CD4-positive, alpha-beta T cell treated with Interleukin-6 at 100 ng/mL for 8 hours (primary cell): ENCODE data around the gene PTN.
"Not testable (repeated sequence)": the region's sequence is repeated elsewhere in the genome, so short reads cannot be mapped to it uniquely, and the experiment has no call there.

Experiments used
- DNase-seq: peaks from one replicate; pipeline ENCODE4 v3.0.0-alpha.2; 2020; ENCODE audit warnings: mixed read lengths, low spot score

The PTN gene

DNA sequence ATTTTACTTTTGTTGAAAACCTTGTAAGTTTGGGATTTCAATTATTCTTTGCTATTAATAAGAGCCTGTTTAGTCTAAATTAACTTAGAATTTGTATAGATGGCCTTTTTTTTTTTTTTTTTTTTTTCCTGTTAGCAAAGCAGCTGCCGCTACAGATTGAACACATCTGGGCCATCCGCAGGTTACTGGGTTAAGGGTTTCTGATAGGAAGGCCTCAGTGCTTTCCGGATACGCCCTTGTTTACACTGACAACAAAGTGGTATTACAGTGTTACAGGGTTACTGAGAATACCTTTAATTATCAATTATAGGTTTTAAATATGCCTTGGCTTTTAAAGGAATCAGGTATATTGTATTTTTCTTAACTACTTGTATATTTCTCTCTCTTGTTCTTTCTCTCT, 76.8 kb downstream of the PTN start:
- no peak for DNase-seq

DNA sequence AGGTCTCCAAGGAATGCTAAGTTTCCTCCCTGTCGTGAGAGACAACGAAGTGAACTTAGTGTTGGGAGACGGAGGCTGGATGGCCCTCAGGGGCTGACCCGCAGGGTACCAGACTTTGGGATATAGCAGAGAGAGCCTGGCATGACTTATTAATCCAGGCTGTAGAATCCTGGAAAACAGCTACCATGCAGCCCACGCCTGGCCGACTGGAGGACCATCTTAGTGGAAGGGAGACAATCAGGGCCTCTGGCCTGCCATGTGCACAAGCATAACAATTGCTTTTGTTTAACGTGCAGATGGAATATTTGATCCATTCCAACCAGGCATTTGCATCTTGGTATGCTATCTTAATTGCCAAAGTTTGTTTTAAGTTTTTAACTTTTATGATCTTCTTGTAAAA, 78.1 kb downstream of the PTN start:
- not testable (repeated sequence) for DNase-seq

DNA sequence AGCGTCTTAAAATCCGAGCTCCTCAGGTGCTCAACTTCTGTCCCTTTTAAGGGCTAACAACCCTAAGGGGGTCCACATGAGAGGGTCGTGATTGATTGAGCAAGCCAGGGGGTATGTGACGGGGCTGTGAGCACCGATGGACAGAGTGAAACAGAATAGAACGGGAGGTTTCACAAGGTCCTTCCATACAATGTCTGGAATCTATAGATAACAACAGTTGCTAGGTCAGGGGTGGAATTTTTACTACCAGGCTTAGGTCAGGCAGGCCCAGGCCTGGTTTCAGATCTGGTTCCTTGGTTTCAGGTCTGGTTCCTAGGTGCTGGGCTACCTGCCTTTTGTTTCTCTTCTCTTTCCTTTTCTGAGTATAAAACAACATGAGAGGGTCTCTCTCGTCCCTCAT, 80.9 kb downstream of the PTN start:
- DNase-seq: no peak

DNA sequence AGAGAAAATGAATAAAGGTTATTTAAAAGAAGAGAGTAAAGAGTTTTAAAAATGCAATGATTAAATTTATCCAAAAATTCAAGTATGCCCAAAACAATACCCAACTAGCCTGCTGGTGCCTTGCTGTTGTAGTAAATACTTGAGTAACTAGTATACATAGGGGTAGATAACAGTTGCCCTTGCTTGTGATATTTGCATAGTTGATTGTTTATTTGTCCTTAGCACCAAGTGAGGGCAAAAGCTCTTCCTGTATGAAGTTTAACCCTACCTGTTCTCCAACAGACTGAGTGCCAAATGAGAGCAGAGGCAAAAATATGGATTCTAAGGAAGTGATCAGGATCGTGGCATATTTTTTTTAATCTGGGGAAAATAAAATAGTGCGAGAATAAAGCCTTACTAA, 85.0 kb downstream of the PTN start:
- DNase-seq: no peak

DNA sequence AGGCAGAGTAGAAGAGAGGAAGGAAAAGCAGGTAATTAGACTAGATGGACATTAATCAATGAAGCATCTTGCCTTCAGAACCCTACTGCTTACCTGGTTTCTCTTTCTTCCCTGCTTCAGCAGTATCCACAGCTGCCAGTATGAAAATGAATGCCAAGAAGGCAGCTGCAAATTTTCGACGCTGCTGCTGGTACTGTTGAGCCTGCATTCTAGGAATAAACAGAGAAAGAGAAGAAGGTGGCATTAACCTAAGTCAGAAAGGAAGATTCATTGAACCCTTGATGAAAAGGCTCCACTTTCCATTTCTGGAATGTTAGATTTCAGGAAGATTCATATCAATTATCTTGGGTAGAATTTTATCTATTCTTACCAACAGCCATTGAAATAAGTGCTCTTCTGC, 88.8 kb downstream of the PTN start:
- DNase-seq: no peak

DNA sequence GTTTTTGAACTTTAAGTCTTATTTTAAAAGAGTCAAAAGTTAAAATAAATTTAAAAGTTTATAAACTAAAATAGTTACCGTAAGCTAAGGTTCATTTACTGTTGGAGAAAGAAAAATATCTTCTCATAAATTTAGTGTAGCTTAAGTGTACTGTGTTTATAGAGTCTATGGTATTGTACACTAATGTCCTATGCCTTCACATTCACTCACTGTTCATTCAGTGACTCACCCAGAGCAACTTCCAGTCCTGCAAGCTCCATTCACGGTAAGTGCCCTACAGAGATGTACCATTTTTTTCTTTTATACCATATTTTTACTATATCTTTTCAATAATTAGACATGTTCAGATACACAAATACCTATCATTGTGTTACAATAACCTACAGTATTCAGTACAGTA, 97.6 kb downstream of the PTN start:
- DNase-seq: no peak

DNA sequence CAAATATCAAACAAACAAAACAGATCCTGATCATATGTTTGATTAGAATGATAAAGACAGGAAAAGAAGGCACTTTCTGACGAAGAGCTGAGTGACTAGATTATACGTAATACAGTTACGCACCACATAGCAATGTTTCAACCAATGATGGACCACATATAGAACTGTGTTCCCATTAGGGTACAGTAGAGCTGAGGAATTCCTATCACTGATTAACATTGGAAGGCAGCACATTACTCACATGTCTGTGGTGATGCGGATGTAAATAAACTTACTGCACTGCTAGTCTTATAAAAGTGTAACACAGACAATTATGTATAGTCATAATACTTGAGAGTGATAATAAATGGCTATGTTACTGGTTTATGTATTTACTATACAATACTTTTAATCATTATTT, 98.3 kb downstream of the PTN start:
- no peak for DNase-seq

DNA sequence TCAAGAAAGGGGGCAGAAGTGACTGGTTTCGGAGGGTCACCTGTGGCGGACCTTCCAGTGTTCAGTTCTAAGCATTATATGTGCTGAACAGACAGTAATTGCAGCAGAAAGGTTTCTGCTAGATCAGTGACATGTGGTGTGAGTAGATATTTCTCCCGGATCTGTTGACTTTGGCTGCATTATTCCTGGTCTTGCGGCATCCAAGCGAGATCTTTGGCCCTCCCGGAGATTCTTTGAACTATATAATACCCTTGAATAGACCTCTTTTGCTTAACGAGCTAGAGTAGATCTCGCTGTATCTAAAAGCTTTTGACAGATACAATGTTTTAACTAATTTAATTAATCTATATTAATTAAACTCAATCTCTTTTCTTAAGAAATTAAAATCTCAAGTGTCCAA, 99.8 kb downstream of the PTN start:
- DNase-seq: no peak

DNA sequence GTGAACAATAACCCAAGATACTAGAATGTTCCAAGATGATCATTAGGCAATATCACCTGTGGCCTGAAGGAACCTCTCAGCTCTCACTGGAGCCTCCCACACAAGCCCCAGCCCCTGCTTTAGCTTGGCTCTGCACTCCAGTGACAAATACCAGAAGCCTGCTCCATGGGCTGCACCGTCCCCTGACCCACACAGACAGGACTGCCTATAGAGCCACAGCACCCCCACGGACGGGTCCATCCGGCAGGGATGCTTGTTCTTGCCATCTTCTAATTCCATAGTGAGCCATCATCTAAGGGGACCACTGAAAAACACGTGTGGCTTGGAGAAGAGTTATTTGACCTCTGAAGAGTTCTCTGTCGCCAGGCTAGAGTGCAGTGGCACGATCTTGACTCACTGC, 100.9 kb downstream of the PTN start:
- no peak for DNase-seq

DNA sequence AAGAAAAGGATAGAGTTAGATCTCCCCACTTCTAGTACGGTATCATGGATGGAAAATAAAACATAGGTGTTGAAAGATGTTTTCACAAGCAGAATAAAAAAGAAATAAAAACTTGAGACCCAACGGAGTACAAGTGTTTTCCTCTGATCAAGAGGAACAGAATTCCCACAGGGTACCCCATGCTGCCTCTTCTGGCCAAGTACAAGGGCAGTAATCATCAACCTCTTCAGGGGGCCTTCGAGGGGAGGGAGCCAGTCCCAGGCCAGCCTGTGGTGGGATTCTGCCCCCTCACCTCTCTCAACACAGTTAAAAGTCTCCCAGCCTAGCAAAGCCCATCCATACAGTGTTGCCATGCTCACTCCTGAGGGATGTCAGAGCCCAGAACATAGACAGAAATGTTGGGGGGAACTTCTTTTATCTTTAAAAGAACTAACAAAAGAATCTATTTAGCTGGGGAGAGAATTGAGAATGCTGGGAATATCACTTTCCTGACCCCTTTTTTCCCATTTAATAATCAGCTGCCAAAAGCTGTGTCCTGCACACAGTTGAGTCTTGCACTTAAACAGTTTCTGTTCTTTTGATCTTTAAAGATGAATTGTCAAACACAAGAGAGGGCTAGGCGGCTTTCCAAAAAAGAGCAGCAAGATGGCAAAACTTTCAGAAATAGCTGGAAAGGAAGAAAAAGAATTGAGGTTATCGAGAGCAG, 101.7 kb downstream of the PTN start:
- DNase-seq: no peak

DNA sequence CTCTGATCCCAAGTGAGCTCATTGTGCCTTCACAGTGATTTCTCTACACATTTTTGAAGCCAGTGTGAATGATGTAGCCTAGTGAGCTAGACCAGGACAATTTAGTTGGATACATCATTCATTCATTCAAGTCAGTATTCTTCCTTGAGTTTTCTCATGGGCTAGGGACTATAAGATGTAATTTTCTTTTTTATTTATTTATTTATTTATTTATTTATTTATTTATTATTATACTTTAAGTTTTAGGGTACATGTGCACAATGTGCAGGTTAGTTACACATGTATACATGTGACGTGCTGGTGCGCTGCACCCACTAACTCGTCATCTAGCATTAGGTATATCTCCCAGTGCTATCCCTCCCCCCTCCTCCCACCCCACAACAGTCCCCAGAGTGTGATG, 104.3 kb downstream of the PTN start:
- DNase-seq: not testable (repeated sequence)

DNA sequence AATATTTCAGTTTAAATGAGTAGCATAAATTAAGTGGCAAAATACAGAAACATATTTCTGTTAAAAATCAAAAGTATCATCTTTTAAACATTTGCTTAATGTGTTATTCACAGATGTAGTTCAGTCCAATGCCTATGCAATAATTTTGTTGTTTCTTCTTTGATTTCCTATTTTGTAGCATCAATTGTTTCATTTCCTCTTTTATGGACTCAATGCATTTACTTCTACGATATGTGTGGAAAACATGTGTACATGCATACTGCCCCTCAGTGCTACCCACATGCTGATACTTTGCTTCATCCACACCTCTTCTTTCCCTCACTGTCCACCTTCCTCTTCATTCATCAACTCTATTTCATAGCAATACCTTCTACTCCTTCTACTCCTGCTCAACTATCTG, 108.1 kb downstream of the PTN start:
- no peak for DNase-seq

DNA sequence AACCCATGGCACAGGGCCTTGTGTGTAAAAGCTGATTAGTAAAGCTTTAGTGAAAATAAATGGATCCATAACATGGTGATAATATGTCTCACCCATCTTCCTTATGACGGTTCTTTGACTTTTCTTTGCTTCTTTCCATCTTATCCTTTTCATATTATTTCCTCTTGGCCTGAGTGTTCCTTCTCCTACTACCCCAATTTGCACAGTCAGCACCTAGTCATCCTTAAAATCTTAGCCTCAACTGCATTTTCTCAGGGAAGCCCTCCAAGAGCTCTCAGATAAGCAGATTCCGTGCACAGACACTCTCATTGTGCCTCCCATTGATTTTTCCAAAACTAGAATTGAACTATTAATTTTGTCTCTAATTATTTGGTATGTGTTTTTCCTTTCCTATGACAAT, 112.4 kb downstream of the PTN start:
- no peak for DNase-seq

DNA sequence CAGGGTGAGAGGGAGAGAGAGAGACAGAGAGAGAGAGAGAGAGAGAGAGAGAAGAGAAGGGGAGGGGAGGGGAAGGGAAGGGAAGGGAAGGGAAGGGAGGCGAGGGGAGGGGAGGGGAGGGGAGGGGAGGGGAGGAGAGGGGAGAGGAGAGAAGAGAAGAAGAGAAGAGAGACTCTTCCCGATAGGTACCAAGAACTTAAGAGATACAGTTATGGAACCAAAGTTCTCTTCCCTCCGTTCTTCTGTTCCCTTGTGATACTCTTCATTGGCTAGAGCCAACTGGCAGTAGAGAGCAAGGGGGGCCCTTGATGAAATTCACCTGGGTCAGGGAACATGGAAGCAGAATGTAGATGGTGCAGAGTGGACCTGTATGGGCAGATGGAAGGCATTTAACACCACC, 122.1 kb downstream of the PTN start:
- no peak for DNase-seq

DNA sequence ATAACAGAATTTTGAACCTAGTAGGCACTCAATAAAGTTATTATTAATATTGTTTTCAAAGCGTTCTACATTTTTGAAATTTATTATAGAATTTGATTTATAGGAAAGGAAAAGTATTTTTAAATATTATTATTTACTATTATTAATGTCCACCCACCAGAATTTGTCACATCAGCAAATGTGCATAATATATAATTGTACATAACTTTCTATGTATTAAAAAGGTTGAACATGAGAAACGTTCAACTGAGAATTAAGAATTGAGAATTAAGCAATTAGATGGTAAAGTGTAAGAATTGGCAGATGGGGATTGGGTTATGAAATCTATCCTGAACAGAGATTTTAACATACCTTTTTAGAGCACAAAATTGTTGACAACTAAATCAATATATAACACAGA, 129.8 kb downstream of the PTN start:
- no peak for DNase-seq

DNA sequence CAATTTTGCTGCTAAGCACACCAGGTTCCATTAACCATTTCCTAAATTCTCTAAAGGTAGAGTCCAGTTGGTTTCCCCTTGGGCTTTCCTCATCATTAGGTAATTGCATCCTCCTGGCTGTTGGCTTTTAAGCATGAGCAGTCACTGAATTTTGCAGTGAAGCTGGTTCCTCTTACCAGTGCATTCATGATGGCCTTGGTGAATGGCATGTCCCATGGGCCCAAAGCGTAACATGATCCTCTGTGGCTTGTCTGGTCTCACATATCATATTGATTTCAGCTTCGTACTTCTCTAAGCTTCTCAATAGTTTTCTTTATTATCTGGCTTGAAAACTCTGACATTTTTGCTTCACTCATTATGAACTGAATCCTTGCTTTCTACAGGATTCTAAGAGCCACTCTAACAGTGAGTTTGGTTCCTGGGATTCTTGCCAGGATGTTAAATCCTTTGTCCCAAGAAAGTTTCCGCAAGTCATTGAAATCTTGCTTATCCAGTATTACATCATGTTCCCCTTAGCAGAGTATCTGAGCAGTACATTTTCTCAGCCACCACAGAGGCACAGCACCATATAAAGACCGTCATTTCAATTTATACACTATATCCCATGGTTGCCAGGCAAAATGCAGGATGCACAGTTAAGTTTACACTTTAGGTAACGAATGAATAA, 134.2 kb downstream of the PTN start:
- DNase-seq: no peak

DNA sequence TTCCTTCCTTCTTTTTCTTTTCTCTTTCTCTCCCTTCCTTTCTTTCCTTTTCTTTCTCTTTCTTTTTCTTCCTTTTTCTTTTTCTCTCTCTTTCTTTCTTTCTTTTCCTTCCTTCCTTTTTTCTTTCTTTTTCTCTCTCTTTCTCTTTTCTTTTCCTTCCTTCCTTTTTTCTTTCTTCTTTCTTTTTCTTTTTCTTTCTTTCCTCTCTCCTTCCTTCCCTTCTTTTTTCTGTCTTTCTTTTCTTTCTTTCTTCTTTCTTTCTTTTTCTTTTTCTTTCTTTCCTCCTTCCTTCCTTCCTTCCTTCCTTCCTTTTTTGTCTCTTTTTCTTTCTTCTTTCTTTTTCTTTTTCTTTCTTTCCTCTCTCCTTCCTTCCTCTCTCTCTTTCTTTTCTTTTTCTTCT, 136.8 kb downstream of the PTN start:
- no peak for DNase-seq

DNA sequence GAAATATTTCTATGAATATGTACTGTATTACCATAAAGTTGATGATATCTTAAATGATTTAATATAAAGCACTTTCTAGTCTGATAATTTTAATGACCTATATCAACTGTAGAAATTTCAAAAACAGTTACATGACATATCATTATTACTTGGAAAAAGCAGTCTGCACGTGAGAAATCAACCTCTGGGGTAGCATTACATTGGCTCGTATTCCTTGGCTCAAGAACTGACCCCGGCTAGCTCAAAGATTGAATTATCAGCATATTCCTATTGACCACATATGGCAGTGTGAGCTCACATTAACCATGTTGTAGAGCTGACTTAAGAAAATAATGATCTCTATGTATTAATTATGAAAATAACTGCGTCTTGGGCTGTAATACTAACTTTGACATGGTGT, 139.3 kb downstream of the PTN start:
- no peak for DNase-seq

DNA sequence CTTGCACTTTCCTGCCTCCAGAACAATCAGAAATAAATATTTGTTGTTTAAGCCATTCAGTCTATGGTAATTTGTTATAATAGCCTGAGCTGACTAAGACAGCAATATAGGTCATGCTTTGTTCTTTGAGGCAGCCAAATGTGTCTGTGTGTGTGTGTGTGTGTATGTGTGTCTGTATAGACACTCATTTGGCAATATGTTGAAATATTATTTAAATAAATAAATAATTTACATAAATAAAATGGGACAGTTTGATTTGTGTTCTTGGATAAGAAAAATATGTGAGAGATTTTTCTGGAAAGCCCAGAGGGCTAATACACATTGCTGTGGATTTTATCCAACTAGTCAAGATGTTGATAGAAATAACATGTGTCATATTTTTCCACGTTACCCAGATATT, 140.2 kb downstream of the PTN start:
- no peak for DNase-seq

DNA sequence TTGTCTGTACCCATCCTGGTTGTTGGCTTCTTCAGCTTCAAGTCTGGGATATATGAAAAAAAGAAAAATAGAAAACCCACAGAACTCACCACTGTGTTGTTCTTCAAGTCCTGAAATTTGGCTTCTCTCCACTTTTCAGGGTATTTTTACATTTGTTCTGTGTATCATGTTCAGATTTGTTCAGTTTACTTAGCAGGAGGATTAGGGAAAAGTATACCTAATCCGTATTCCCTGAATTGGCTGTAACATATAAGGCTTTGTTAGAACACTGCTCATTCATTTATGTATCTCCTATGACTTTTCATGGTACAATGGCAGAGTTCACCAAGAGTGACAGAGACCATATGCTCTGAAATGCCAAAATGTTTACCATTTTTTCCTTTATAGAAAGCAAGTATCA, 146.9 kb downstream of the PTN start:
- DNase-seq: no peak

DNA sequence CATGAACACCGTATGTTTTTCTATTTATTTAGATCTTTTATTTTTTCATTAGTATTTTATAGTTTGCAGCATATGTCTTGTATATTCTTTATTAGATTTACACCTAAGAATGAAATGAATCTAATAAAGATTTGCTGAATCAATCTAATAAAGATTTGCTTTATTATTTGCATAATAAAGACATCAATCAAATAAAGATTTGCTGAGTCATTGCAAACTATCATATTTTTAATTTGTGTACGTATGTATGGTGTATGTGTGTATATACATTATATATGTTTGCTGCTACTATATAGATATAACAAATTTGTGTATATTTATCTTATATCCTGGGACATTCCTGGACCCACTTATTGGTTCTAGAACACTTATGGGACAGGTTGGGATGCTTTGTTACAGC, 147.5 kb downstream of the PTN start:
- no peak for DNase-seq

DNA sequence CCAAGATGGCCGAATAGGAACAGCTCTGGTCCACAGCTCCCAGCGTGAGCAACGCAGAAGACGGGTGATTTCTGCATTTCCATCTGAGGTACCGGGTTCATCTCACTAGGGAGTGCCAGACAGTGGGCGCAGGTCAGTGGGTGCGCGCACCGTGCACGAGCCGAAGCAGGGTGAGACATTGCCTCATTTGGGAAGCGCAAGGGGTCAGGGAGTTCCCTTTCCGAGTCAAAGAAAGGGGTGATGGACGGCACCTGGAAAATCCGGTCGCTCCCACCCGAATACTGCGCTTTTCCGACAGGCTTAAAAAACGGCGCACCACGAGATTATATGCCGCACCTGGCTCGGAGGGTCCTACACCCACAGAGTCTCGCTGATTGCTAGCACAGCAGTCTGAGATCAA, 161.9 kb downstream of the PTN start:
- DNase-seq: not testable (repeated sequence)
